Muscle layer of colon (tissue), 2 donors: Measurements from ENCODE around the gene NR3C1.

Experiments used
- H3K27ac ChIP-seq: one replicate; pipeline ENCODE4 v1.7.0; 2013; ENCODE audit warnings: low read depth, mild to moderate bottlenecking, low read length, moderate library complexity
- H3K27me3 ChIP-seq, 2 donors: one replicate each; pipeline ENCODE4 v1.7.0; 2013; ENCODE audit warnings: low read length in 2 of 2, mild to moderate bottlenecking in 2 of 2; ENCODE audit not compliant: insufficient read depth in 2 of 2, control insufficient read depth in 1 of 2
- H3K36me3 ChIP-seq: one replicate; pipeline ENCODE4 v1.7.0; 2013; ENCODE audit warnings: mild to moderate bottlenecking, low read length; ENCODE audit not compliant: insufficient read depth
- H3K4me1 ChIP-seq: one replicate; pipeline ENCODE4 v1.7.0; 2013; ENCODE audit warnings: mild to moderate bottlenecking, low read length; ENCODE audit not compliant: insufficient read depth
- H3K4me3 ChIP-seq, 2 donors: one replicate each; pipeline ENCODE4 v1.7.0; 2013; ENCODE audit warnings: low read length in 2 of 2, low read depth in 1 of 2, mild to moderate bottlenecking in 1 of 2, moderate library complexity in 1 of 2
- H3K9ac ChIP-seq: one replicate; pipeline ENCODE4 v1.7.0; 2013; ENCODE audit warnings: low read length
- H3K9me3 ChIP-seq: one replicate; pipeline ENCODE4 v1.7.0; 2013; ENCODE audit warnings: mild to moderate bottlenecking, low read length
- donor health status: abdominal sarcoma.
- donor health status: Adenocarcinoma of cecum.

NR3C1 gene

GRCh38 chr5:143233031-143233430 lies 170.5 kb downstream of the NR3C1 start:
- Histone ChIP-seq H3K27me3 (no peaks in the 10 kb centered on the region), H3K9ac (no peak overlapping the region), H3K4me3 (no peak overlapping the region), H3K9me3 (no peaks in the 10 kb centered on the region), H3K4me1 (no peaks in the 10 kb centered on the region), H3K27ac (no peak overlapping the region), H3K36me3 (no peaks in the 10 kb centered on the region)

GRCh38 chr5:143231973-143232812 lies 171.3 kb downstream of the NR3C1 start:
- Histone ChIP-seq H3K4me1 (no peaks in the 10 kb centered on the region), H3K9ac (no peak overlapping the region), H3K27ac (no peak overlapping the region)

GRCh38 chr5:143231416-143231815 lies 172.1 kb downstream of the NR3C1 start:
- Histone ChIP-seq H3K27me3 (no peaks in the 10 kb centered on the region), H3K4me1 (no peaks in the 10 kb centered on the region), H3K4me3 (no peak overlapping the region), H3K27ac (no peak overlapping the region), H3K36me3 (no peaks in the 10 kb centered on the region), H3K9ac (no peak overlapping the region), H3K9me3 (no peaks in the 10 kb centered on the region)

More at GRCh38 chr5:143231973-143232812, 171.3 kb downstream of the NR3C1 start:
- Histone ChIP-seq H3K9me3 (no peaks in the 10 kb centered on the region), H3K4me3 (no peak overlapping the region), H3K27me3 (no peaks in the 10 kb centered on the region), H3K36me3 (no peaks in the 10 kb centered on the region)

GRCh38 chr5:143230676-143230996 lies 172.8 kb downstream of the NR3C1 start:
- H3K36me3 ChIP-seq, result no peaks in the 10 kb centered on the region
- no peak overlapping the region for H3K4me3 ChIP-seq
- no peaks in the 10 kb centered on the region for H3K4me1 ChIP-seq
- H3K27me3 ChIP-seq, result no peaks in the 10 kb centered on the region
- no peak overlapping the region for H3K9ac ChIP-seq
- H3K9me3 ChIP-seq, result no peaks in the 10 kb centered on the region
- no peak overlapping the region for H3K27ac ChIP-seq

- no peaks in the 10 kb centered on the region for H3K9me3 ChIP-seq
- H3K9ac ChIP-seq, result no peak overlapping the region
- H3K36me3 ChIP-seq, result no peaks in the 10 kb centered on the region
- H3K27ac ChIP-seq, result no peak overlapping the region
- H3K4me1 ChIP-seq, result no peaks in the 10 kb centered on the region
- H3K4me3 ChIP-seq, result no peak overlapping the region
- no peaks in the 10 kb centered on the region for H3K27me3 ChIP-seq
Observed at GRCh38 chr5:143229896-143230675, 173.4 kb downstream of the NR3C1 start.

GRCh38 chr5:143229426-143229895 lies 174.0 kb downstream of the NR3C1 start:
- Histone ChIP-seq H3K4me3 (no peak overlapping the region), H3K27ac (no peak overlapping the region), H3K36me3 (no peaks in the 10 kb centered on the region), H3K27me3 (no peaks in the 10 kb centered on the region), H3K9me3 (no peaks in the 10 kb centered on the region), H3K9ac (no peak overlapping the region), H3K4me1 (no peaks in the 10 kb centered on the region)

- Histone ChIP-seq H3K27me3 (no peaks in the 10 kb centered on the region), H3K9ac (no peak overlapping the region), H3K9me3 (no peaks in the 10 kb centered on the region), H3K27ac (no peak overlapping the region), H3K36me3 (no peaks in the 10 kb centered on the region), H3K4me1 (no peaks in the 10 kb centered on the region), H3K4me3 (no peak overlapping the region)
Observed at GRCh38 chr5:143228597-143229293, 174.7 kb downstream of the NR3C1 start.
